GM12878 (cell line): Measurements from ENCODE around the gene YIPF5. TPM values are rescaled to one million over a fixed set of nuclear protein-coding genes. Genes with fewer than 3 reads are reported as not detected.

Experiments
- ATAC-seq: fragments of 200-7000 bp; cut with Tn5 transposase; 3 replicates; pipeline ENCODE4 v1.9.1; 2020; ENCODE audit warnings: mild to moderate bottlenecking, moderate library complexity
- BruUV-seq: library from RNA; stranded (reverse); fragments of 400-500 nt; replicated peaks from 2 replicates; lab custom pipeline; 2021; lab: Mats Ljungman, UMichigan
- CTCF ChIA-PET: fragments of 300-600 bp; sonication (Branson Sonifier 250); formaldehyde crosslinking; extraction: SDS; loops from one replicate; lab custom pipeline; 2021; ENCODE audit warnings: inconsistent platforms; lab: Yijun Ruan, JAX
- POLR2A ChIA-PET: fragments of 350-600 bp; formaldehyde crosslinking; extraction: SDS; loops from one replicate; lab custom pipeline; 2021; ENCODE audit warnings: inconsistent platforms; lab: Charles Lee
- RAD21 ChIA-PET: fragments of 300-600 bp; sonication (Branson Sonifier 250); formaldehyde crosslinking; loops from one replicate; lab custom pipeline; 2023; ENCODE audit warnings: antibody characterized with exemption; ENCODE audit not compliant: unreplicated experiment; lab: Charles Lee
- SMC1A ChIA-PET: fragments of 300-600 bp; sonication (Branson Sonifier 250); formaldehyde crosslinking; loops from one replicate; lab custom pipeline; 2023; ENCODE audit not compliant: unreplicated experiment, uncharacterized antibody; lab: Charles Lee
- DNase-seq: peaks from one replicate; pipeline ENCODE4 v3.0.0-alpha.2; 2011; ENCODE audit warnings: low read depth, low spot score
- FAIRE-seq: peaks from 3 replicates; lab custom pipeline; 2011; peaks lifted over from hg19 to GRCh38; lab: Jason Lieb, UNC
- H2AFZ ChIP-seq: 2 replicates; pipeline ENCODE4 v1.6.0; 2011; ENCODE audit warnings: low read depth, low read length, control low read depth; ENCODE audit not compliant: control insufficient read depth
- H3K27ac ChIP-seq: 2 replicates; pipeline ENCODE4 v1.5.1; 2011; ENCODE audit warnings: control low read depth; ENCODE audit not compliant: control insufficient read depth, insufficient read depth
- H3K27me3 ChIP-seq, 2 experiments: replicated peaks in 1 of 2; 2 replicates each; pipeline versions ENCODE4 v1.6.0 to v1.6.1; 2011; ENCODE audit warnings: low read length in 1 of 2; ENCODE audit not compliant: control insufficient read depth in 2 of 2, insufficient read depth in 2 of 2
- H3K36me3 ChIP-seq, 2 experiments: 2 replicates each; pipeline ENCODE4 v1.5.1; 2011; ENCODE audit warnings: low read length in 1 of 2; ENCODE audit not compliant: control insufficient read depth in 2 of 2, insufficient read depth in 2 of 2
- H3K4me1 ChIP-seq: 2 replicates; pipeline ENCODE4 v1.6.1; 2011; ENCODE audit warnings: mild to moderate bottlenecking, low read length, moderate library complexity, mixed read lengths; ENCODE audit not compliant: control insufficient read depth, insufficient read depth
- H3K4me2 ChIP-seq: 2 replicates; pipeline ENCODE4 v1.6.0; 2011; ENCODE audit warnings: control low read depth; ENCODE audit not compliant: control insufficient read depth, insufficient read depth
- H3K4me3 ChIP-seq: fragments of 200-600 bp; sonication (generic); 2 replicates; pipeline ENCODE4 v1.5.1; 2016
- H3K79me2 ChIP-seq: 2 replicates; pipeline ENCODE4 v1.6.0; 2011; ENCODE audit warnings: low read length; ENCODE audit not compliant: control insufficient read depth, insufficient read depth
- H3K9ac ChIP-seq: 2 replicates; pipeline ENCODE4 v1.8.0; 2011; ENCODE audit warnings: low read length, control low read depth, mixed read lengths; ENCODE audit not compliant: control insufficient read depth, insufficient read depth
- H3K9me3 ChIP-seq: replicated peaks from 3 replicates; pipeline ENCODE4 v1.5.1; 2011; ENCODE audit warnings: mild to moderate bottlenecking, low read length; ENCODE audit not compliant: control insufficient read depth, insufficient read depth
- H4K20me1 ChIP-seq: 2 replicates; pipeline ENCODE4 v1.6.0; 2011; ENCODE audit not compliant: control insufficient read depth, insufficient read depth
- BCL11A ChIP-seq: IDR thresholded peaks from 2 replicates; pipeline ENCODE4 v1.6.1; 2011; ENCODE audit warnings: low read depth, low read length
- CREB1 ChIP-seq: IDR thresholded peaks from 2 replicates; pipeline ENCODE4 v1.6.1; 2012; ENCODE audit warnings: low read depth, mild to moderate bottlenecking, inconsistent platforms
- GATAD2B ChIP-seq: fragments of 450-650 bp; conservative IDR thresholded peaks from 2 replicates; pipeline ENCODE4 v1.6.1; 2017; ENCODE audit warnings: low read depth, mild to moderate bottlenecking, moderate library complexity
- HCFC1 ChIP-seq: fragments of 150-350 bp; IDR thresholded peaks from 2 replicates; pipeline ENCODE4 v1.6.1; 2014; ENCODE audit warnings: low read length
- IKZF2 ChIP-seq, 2 experiments: fragments of 450-650 bp; IDR thresholded peaks; 2 replicates each; pipeline ENCODE4 v1.6.1; 2017; ENCODE audit warnings: mild to moderate bottlenecking in 2 of 2, moderate library complexity in 2 of 2
- JUNB ChIP-seq: IDR thresholded peaks from 2 replicates; pipeline ENCODE4 v1.6.1; 2016; ENCODE audit warnings: antibody characterized with exemption, mild to moderate bottlenecking
- JUND ChIP-seq: IDR thresholded peaks from 2 replicates; pipeline ENCODE4 v1.6.1; 2012; ENCODE audit warnings: low read depth, mild to moderate bottlenecking, low read length, improper control_type of control experiment, moderate library complexity
- NFYA ChIP-seq: IDR thresholded peaks from 2 replicates; pipeline ENCODE4 v1.6.1; 2011; ENCODE audit warnings: low read depth, mild to moderate bottlenecking, low read length, improper control_type of control experiment, borderline replicate concordance
- POU2F2 ChIP-seq: IDR thresholded peaks from 3 replicates; pipeline ENCODE4 v1.6.1; 2011; ENCODE audit warnings: low read depth, mild to moderate bottlenecking, low read length, borderline replicate concordance
- SIN3A ChIP-seq: IDR thresholded peaks from 2 replicates; pipeline ENCODE4 v1.6.1; 2012; ENCODE audit warnings: low read depth, low read length, improper control_type of control experiment
- SPI1 ChIP-seq: IDR thresholded peaks from 2 replicates; pipeline ENCODE4 v1.6.1; 2011; ENCODE audit warnings: low read depth, mild to moderate bottlenecking, low read length, moderate library complexity, borderline replicate concordance; ENCODE audit not compliant: insufficient read depth
- STAT1 ChIP-seq: fragments of 450-650 bp; conservative IDR thresholded peaks from 2 replicates; pipeline ENCODE4 v1.6.1; 2014; ENCODE audit warnings: antibody characterized with exemption, mild to moderate bottlenecking
- STAT3 ChIP-seq: IDR thresholded peaks from 2 replicates; pipeline ENCODE4 v1.6.1; 2011; ENCODE audit warnings: low read depth, low read length, improper control_type of control experiment
- TAF1 ChIP-seq: IDR thresholded peaks from 2 replicates; pipeline ENCODE4 v1.6.1; 2011; ENCODE audit warnings: mild to moderate bottlenecking, low read depth, low read length, borderline replicate concordance
- WGBS: methylation state at CpG from one replicate; pipeline ENCODE4 v1.1.6; 2016; ENCODE audit warnings: low lambda C conversion rate; ENCODE audit not compliant: insufficient replicate concordance, insufficient coverage; ENCODE audit errors: missing lambda C conversion rate; 5-methylcytosine and 5-hydroxymethylcytosine counted together
- in situ Hi-C: fragments of 300-500 bp; cut with MboI; formaldehyde crosslinking; loops from 9 replicates; pipeline ENCODE4 v1.14.3; 2018; ENCODE audit warnings: mixed read lengths
- intact Hi-C: fragments of 100-400 bp; cut with micrococcal nuclease; formaldehyde crosslinking; loops from one replicate; pipeline ENCODE4 v1.14.2; 2022; ENCODE audit not compliant: unreplicated experiment
- polyA plus RNA-seq, 11 experiments: library from polyadenylated mRNA; depleted of rRNA in 4 of 11; unstranded in 6 of 11; stranded (reverse) in 5 of 11; fragments of >200 nt; fragmentation: Nextera tagmentation in 4 of 11; fragmentation: Illumina TruSeq in 1 of 11; extraction: Ambion mirVana in 4 of 11; extraction: Trizol in 1 of 11; gene quantifications; 1 replicate in 1 of 11; 2 replicates in 10 of 11; pipeline versions ENCODE4 v1.2.1 to v1.2.3, GENCODE V29; 2011 to 2016; ENCODE audit warnings: inconsistent platforms in 2 of 11, missing spikeins in 2 of 11, low read depth in 1 of 11
- total RNA-seq, 4 experiments: library from RNA; depleted of rRNA in 3 of 4; stranded (reverse); fragments of >200 nt in 3 of 4; fragmentation: Illumina TruSeq in 1 of 4; extraction: Trizol in 1 of 4; gene quantifications; 2 replicates each; pipeline versions ENCODE4 v1.2.1 to v1.2.3, GENCODE V29; 2013 to 2021

Gene YIPF5
- total and polyA plus RNA-seq, 10 of the 15 experiments (the other 5 are each of a cell fraction or from before 2014, with no cell fraction given) = 19.5 to 50.4 (median 34.3) TPM

GRCh38 chr5:144169904-144170275, 569 bp downstream of the YIPF5 start:
- ChIA-PET RAD21 (interaction anchor here (0.6 to 3.6 kb wide), 8 partner anchors 18 to 1167 kb away, joined by 3 to 39 read pairs (median 6); no protein-coding TSS in a partner anchor), POLR2A (interaction anchor here (1.6 to 1.7 kb wide), 2 partner anchors 11 to 20 kb away, joined by 3 to 6 read pairs; no protein-coding TSS in a partner anchor), CTCF (interaction anchor here (0.8 to 3.3 kb wide), 9 partner anchors 11 to 285 kb away, joined by 3 to 36 read pairs (median 4); no protein-coding TSS in a partner anchor), SMC1A (interaction anchor here (2.1 to 5.6 kb wide), 3 partner anchors 17 to 28 kb away, joined by 4 to 41 read pairs (median 37); no protein-coding TSS in a partner anchor)
- Histone ChIP-seq H3K9me3 (no peaks in the 10 kb centered on the region), H3K9ac (peak overlapping the region; percentile 93), H3K4me2 (peak overlapping the region; percentile 80), H4K20me1 (no peaks in the 10 kb centered on the region), H2AFZ (peak overlapping the region; percentile 99), H3K27me3 (no peaks in the 10 kb centered on the region), H3K4me3 (peak overlapping the region; percentile 93), H3K36me3 (peaks cover 0 to 4% of the 10 kb centered on the region in 2 experiments; a peak in 2 of 4 replicates), H3K79me2 (peaks cover 38% of the 10 kb centered on the region), H3K27ac (peak overlapping the region; percentile 87), H3K4me1 (no peaks in the 10 kb centered on the region)
- TF ChIP-seq HCFC1 (0 out of 2 replicates have a peak, but pooled peaks have one; percentile 2), NFYA (no peak)
- BruUV-seq = TSS peak; percentile 78
- in situ Hi-C loops (no loop called here), intact Hi-C loops (loop anchor here (2.0 kb wide), 2 partner anchors 15 to 19 kb away; no protein-coding TSS in a partner anchor)
- FAIRE-seq (no peak), DNase-seq (no peak), ATAC-seq (peak; percentile 4)
- 2% methylated on average over 12 of the region's 12 CpGs for WGBS

GRCh38 chr5:144167998-144168397, 2.5 kb downstream of the YIPF5 start:
- Histone ChIP-seq H3K36me3 (peaks cover 0 to 12% of the 10 kb centered on the region in 2 experiments; a peak in 3 of 4 replicates), H4K20me1 (no peaks in the 10 kb centered on the region), H2AFZ (no peak overlapping the region), H3K4me3 (peak overlapping the region; percentile 93; the same call in 1 of the 2 replicates), H3K79me2 (peaks cover 38% of the 10 kb centered on the region), H3K4me1 (no peaks in the 10 kb centered on the region), H3K4me2 (peak overlapping the region; percentile 44; the same call in 1 of the 2 replicates), H3K27ac (no peak overlapping the region), H3K9me3 (no peaks in the 10 kb centered on the region), H3K9ac (no peak overlapping the region), H3K27me3 (no peaks in the 10 kb centered on the region)
- 51% methylated on average over 3 of the region's 3 CpGs for WGBS
- RAD21 ChIA-PET = no interaction called here
- BruUV-seq = no TSS peak
- DNase-seq (no peak), ATAC-seq (no peak), FAIRE-seq (no peak)
- POLR2A ChIA-PET = no interaction called here
- SMC1A ChIA-PET = interaction anchor here (1.4 to 5.6 kb wide), 4 partner anchors 9 to 24 kb away, joined by 3 to 41 read pairs (median 20); no protein-coding TSS in a partner anchor
- in situ Hi-C loops = no loop called here
- intact Hi-C loops = loop anchor here (2.0 kb wide), 1 partner anchor 13 kb away; no protein-coding TSS in a partner anchor
- CTCF ChIA-PET = no interaction called here
- TF ChIP-seq TAF1 = no peak
- no peak for TF ChIP-seq JUNB
- no peak for TF ChIP-seq JUND
- no peak for TF ChIP-seq STAT3
- no peak for TF ChIP-seq SIN3A
- no peak for TF ChIP-seq BCL11A
- TF ChIP-seq SPI1 = no peak
- no peak for TF ChIP-seq CREB1
- no peak for TF ChIP-seq STAT1
- no peak for TF ChIP-seq IKZF2 (IDR thresholded peaks at IDR 0.05)
- TF ChIP-seq GATAD2B = no peak
- TF ChIP-seq POU2F2 = no peak
